ENCODE measurements around the gene TENT5C. TPM values are rescaled to one million over a fixed set of nuclear protein-coding genes. Genes with fewer than 3 reads are reported as not detected.

TENT5C gene
- total RNA-seq, 1 donor from 2014 or later: 8.1 TPM

- DNase-seq (ENCODE audit: low spot score): peak; percentile 43
Observed at GRCh38 chr1:117656202-117656641, 50.4 kb downstream of the TENT5C start.

DNA sequence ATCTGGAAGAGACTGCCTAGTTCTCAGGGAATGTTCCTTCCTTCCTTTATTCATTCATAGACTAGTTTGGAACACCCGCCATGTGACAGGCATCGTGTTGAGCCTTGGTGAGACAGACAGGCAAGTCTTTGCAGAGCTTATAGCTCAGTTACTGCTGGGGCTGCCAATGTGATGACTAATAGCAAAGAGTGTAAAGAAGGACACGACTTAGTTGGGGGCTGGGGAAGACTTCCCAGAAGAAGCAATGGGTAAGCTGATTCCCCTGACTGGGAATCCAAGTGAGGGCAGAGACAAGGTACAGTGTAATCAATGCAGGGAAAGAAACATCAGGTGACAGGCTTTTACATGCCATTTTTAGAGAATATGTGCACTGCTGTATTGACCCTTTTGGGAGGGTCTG is 51.2 kb downstream of the TENT5C start:
- no peak for DNase-seq (ENCODE audit: low spot score)

DNA sequence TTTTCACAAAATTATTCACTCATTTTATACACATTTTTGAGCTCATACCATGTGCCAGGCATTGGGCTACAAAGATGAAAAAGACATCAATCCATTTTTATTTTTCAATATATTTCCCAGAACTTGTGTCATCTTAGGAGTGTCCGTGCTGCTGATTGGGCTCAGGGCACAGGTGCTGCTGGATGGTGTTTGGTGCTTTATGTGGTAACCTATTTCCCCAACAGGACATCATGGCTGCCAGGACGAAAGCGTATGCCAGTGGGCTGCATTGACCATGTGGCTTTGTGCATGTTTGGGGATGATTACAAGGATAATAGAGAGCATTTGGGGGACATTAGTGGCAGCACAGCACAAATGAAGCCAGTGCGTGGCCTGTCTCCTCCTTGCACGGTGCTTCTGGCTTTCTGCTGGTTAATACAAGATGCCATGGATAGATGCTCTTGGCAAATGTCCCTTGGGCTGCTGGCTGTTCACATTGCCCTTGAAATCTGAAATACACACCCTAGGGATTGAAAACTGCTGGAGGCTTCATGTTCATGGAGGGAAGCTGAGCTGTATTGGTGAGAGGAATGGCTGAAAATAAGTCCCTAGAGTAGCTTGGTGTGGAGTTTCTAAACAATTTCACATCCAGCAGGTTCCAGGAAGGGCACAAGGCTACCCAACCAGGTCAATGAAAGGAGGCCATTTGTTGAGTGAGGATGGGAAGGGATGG is 52.3 kb downstream of the TENT5C start:
- no peak for DNase-seq (ENCODE audit: low spot score)

GRCh38 chr1:117658676-117659075 is 52.8 kb downstream of the TENT5C start:
- no peak for DNase-seq (ENCODE audit: low spot score)

GRCh38 chr1:117659550-117660270 is 53.9 kb downstream of the TENT5C start:
- DNase-seq (ENCODE audit: low spot score): no peak

GRCh38 chr1:117660271-117660965 is 54.6 kb downstream of the TENT5C start:
- DNase-seq (ENCODE audit: low spot score): no peak

GRCh38 chr1:117661027-117661426 is 55.2 kb downstream of the TENT5C start:
- no peak for DNase-seq (ENCODE audit: low spot score)

DNA sequence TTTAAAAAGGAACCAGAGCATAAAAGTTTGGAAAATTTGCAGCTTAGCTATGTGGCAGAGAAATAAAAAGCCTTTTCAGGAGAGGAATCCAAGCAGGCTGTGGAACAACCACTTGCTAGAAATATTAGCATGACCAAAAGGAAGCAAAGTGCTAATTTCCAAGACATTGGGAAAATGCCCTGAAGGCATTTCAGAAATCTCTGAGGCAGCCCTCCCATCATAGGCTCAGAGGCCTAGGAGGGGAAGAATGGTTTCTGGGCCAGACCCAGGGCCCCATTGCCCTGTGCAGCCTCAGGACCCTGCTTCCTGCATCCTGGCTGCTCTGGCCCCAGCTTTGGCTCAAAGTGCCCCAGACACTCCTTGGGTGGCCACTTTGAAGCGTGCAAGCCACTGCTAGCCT is 56.8 kb downstream of the TENT5C start:
- DNase-seq (ENCODE audit: low spot score): no peak

- no peak for DNase-seq (ENCODE audit: low spot score)
Observed at GRCh38 chr1:117663156-117663902, 57.5 kb downstream of the TENT5C start.

DNA sequence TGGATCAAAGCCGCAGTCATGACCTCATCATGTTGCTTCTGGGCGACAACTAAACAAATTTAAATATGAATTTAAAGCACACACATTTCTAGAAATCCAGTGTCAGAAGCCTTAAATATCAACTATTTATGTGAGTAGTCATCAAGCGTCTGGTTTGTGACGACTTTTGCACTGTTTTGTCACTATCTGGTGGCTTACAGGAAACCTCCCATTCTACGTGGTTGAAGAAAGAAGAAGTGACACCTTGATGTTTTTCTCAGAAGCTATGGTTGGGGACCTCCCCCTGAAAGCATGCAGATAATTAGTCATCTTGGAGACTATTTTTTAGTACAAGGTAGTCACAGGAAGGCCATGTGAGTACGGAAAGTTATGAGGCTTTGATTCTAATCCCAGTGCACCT is 58.5 kb downstream of the TENT5C start:
- no peak for DNase-seq (ENCODE audit: low spot score)

DNA sequence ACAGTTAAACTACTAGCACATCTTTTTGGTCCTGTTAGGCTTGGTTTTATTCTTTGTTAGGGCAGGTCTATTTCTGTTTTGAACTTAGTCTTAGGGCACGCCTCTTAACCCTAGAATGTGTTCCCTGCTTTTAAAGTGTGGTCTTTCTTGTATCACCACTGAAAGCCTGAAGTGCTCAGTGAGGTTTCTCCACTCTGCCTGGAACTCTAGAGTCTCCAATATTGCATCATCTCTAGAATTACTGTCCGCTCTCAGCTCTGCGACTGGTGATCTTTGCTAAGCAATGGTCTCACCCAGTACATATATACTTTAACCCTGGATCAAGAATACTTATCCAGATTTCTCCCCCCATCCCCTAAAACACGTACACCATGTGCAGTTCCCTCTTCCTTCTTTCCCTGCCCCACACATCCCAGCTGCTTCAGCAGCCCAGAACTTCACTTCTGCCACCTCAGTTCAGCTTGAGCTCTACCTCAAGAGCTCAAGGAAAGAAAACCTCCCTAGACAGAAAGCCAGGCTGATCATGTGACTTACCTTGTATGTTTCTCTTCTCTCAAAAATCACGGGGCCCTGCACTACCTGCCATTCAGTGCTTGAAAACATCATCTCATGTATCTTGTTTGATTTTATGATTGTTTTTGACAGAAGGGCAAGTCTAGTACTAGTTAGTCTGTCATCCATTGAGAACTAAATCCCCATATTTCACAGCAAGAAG is 59.9 kb downstream of the TENT5C start:
- no peak for DNase-seq (ENCODE audit: low spot score)

DNA sequence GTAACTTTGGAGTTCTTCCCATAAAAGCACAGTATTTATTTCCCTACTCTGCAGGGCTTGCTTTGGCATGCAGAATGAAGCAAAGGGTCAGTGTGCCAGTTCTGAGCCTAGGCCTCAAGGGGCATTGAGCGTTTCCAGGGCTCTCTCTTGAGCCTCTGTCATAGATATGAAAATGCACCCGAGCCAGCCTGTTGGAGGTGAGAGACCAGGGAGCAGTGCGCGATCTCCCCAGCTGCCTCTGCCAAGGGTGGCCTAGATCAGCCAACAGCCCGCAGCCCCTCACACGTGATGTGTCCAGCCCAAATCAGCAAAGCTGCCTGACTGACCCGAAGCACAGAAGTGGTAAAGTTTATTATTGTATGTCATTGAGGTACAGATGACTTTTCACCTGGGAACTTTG is 63.7 kb downstream of the TENT5C start:
- DNase-seq (ENCODE audit: low spot score): no peak

DNA sequence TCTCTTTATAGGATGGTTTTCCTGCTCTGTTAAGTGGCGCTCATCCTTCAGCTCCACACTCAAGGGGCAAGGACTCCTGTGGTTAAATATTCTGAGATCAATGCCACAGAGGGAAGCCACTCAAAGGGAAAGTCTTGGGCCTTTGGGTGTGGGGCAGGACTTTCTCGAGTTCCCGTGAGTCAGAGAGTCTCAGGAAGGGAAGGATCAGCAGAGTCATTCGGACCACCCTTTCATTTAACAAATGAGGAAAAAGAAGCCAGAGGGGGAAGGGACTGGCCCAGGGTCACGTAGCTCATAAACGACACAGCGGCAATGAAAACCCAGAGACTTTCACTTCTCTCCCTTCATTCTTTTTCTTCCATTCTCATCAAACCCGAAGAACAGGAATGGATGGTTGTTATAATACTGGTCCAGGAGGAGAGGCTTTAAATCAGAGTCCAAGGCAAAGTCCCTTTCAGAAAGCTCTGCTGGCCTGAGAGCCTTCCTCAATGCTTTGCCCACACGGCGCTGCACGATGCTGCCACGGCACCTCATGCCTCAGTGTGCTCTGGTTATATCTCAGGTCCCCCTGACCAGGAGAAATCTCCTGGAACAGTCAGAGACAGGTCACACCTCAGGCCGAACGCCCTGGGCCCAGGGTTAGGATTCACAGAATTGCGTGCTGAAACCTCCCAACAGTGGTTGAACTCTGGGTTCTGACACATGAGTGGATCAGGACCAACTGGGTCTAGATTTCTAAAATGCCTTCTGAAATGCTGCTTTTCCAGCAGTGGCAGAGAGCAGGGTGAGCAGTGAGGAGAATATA is 65.3 kb downstream of the TENT5C start:
- DNase-seq (ENCODE audit: low spot score): no peak

GRCh38 chr1:117671781-117672501 is 66.1 kb downstream of the TENT5C start:
- DNase-seq (ENCODE audit: low spot score): peak; percentile 61

DNA sequence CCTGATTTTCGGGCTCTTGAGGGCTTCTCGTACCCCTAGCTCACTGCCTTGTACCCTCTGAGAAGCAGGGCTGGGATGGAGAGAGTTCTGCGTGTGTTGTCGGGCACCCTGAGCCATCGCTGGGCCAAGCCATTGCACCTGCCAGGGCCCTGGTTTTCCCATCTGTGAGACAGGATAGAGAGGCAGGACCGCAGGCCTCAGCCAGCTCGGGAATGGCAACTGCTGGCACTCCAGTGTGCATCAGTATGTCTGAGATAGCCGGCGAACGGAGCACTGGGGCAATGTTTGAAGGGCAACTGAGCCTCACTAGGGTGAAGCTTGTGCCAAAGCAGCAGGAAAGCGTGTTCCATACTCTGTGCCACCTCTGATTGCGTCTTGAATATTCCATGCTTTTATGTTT is 66.9 kb downstream of the TENT5C start:
- DNase-seq (ENCODE audit: low spot score): no peak

DNA sequence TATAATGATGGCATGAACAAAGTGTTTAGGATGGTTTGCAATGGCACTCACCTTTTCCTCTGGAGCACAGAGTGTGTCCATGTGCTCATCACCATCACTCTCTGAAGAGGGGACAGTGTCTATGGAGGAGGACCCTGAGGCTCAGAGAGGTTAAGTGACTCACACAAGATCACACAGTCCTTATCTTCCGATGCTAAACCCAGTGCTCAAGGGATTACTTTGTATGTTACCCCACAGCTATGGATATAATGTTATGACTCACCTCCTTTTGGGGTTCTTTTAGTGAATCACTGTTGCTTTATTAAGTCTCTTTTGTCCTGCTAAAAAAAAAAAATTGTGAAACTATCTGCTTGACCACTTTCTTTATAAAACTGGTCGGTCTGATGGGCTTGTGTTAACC is 67.6 kb downstream of the TENT5C start:
- DNase-seq (ENCODE audit: low spot score): no peak

DNA sequence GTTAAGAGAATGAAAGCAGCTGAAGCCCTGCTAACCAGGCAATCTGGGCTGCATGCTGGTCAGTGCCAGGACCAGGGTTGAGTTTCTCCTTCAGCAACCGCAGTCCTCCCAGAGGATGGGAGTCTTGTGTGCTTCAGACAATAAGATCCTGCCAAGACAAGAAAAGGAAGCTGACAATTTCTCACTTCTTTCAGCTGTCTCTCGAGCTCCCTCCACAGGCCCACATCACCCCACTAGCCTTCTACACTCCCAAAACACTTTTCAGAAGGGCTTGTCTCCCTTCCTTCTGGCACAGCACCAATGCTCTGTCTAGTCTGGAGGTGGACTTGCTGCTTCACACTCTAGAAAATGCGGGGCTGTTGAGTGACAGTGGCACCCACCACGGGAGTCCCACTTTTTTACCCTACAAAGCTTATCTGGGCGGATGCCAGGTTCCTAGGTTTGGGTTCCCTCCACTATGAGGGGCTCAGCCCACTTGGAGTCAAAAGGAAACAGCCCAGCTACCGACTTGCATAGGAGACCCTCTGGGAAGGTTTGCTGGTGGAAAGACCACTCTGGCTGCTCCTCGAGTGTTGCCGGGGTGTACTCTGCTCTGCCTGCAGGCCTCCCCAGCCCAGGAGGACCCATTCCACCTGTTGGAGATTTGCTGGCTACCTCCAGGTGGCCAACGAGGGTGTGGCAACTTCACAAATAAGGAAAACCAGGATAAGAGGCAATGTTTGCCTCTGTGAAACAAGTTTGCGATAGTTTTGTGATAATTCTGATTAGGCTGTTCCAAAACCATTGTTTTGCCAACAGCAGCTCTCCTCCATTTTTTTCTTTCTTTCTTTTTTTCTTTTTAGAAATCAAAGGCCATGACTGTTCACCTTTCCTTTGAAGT is 68.9 kb downstream of the TENT5C start:
- no peak for DNase-seq (ENCODE audit: low spot score)

DNA sequence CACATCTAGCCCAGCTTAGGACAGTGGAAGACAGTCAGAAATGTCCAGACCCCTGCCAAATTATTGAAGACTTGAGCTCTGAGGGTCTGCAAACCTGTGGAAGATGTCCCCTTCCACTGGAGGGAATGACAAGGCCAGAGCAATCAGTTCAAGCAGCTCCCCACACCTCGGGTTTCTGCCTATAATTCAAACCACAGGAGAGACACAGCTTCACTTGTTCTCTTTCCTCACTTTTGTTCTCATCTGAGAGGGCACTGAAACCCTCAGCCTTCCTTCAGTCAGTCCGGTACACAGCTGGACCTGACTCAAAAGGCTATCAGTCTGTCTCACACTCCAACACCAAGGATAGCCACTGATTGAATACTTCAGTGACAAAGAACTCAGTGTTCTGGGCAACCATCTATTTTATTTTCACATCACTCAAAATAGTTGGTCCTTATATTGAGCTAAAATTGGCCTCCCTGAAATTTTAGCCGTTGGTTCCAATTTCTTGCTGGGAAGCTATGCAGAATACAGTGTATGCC is 70.1 kb downstream of the TENT5C start:
- no peak for DNase-seq (ENCODE audit: low spot score)

Measured in mucosa of gallbladder (tissue), 1 donor.